GM12878 (cell line): Measurements from ENCODE around the gene GREB1.

Experiments
- ESRRA ChIP-seq: IDR thresholded peaks from 2 replicates; pipeline ENCODE4 v1.6.1; 2012; ENCODE audit warnings: mild to moderate bottlenecking, low read length, improper control_type of control experiment
- JUND ChIP-seq: IDR thresholded peaks from 2 replicates; pipeline ENCODE4 v1.6.1; 2012; ENCODE audit warnings: low read depth, mild to moderate bottlenecking, low read length, improper control_type of control experiment, moderate library complexity
- NFYB ChIP-seq: IDR thresholded peaks from 2 replicates; pipeline ENCODE4 v1.6.1; 2011; ENCODE audit warnings: low read depth, mild to moderate bottlenecking, low read length, improper control_type of control experiment, moderate library complexity; ENCODE audit not compliant: insufficient read depth
- POLR2A ChIP-seq: IDR thresholded peaks from 2 replicates; pipeline ENCODE4 v1.6.1; 2011; ENCODE audit warnings: low read depth, mild to moderate bottlenecking, low read length
- RUNX3 ChIP-seq: IDR thresholded peaks from 2 replicates; pipeline ENCODE4 v1.6.1; 2012; ENCODE audit warnings: low read length, inconsistent platforms
- SUPT20H ChIP-seq: IDR thresholded peaks from 2 replicates; pipeline ENCODE4 v1.6.1; 2011; ENCODE audit warnings: low read depth, mild to moderate bottlenecking, low read length, moderate library complexity, borderline replicate concordance; ENCODE audit not compliant: control insufficient read depth
- TCF7 ChIP-seq: IDR thresholded peaks from 2 replicates; pipeline ENCODE4 v1.6.1; 2014; ENCODE audit warnings: antibody characterized with exemption, borderline replicate concordance
- TF ChIP-seq, protein P1 (sequence below), 3 experiments: IDR thresholded peaks in 2 of 3; conservative IDR thresholded peaks in 1 of 3; 2 replicates each; pipeline ENCODE4 v1.5.1; 2011; ENCODE audit warnings: low read depth in 3 of 3, low read length in 3 of 3, mild to moderate bottlenecking in 3 of 3, control low read depth in 2 of 3, moderate library complexity in 2 of 3, inconsistent platforms in 1 of 3, mixed read lengths in 1 of 3; ENCODE audit not compliant: control insufficient read depth in 2 of 3, insufficient read depth in 1 of 3; ENCODE audit errors: extremely low read depth in 1 of 3
- TF ChIP-seq, protein P2 (sequence below): fragments of 450-650 bp; IDR thresholded peaks from 2 replicates; pipeline ENCODE4 v1.6.1; 2014; ENCODE audit warnings: mild to moderate bottlenecking

DNA sequence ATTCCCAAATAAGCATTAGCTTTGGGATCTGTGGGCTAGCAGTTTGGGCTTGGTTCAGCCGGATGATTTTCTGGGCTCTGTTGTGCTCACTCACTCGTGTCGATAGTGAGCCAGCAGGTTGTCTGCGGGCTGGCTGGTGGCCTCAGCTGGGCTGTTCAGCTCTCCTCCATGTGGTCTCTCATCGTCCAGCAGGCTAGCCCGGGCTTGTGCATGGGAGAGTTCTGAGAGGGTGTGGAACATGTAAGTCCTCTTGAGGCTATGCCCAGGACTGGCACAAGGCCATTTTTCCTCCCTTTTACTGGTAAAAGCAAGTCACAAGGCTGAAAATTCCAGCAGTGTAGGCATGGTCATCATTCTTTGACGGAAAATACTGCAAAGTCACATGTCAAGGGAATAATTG is 97.6 kb downstream of the GREB1 start:
- TF ChIP-seq NFYB, result no peak
- no peak for TF ChIP-seq RUNX3
- TF ChIP-seq, protein P1, sequence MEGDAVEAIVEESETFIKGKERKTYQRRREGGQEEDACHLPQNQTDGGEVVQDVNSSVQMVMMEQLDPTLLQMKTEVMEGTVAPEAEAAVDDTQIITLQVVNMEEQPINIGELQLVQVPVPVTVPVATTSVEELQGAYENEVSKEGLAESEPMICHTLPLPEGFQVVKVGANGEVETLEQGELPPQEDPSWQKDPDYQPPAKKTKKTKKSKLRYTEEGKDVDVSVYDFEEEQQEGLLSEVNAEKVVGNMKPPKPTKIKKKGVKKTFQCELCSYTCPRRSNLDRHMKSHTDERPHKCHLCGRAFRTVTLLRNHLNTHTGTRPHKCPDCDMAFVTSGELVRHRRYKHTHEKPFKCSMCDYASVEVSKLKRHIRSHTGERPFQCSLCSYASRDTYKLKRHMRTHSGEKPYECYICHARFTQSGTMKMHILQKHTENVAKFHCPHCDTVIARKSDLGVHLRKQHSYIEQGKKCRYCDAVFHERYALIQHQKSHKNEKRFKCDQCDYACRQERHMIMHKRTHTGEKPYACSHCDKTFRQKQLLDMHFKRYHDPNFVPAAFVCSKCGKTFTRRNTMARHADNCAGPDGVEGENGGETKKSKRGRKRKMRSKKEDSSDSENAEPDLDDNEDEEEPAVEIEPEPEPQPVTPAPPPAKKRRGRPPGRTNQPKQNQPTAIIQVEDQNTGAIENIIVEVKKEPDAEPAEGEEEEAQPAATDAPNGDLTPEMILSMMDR (IDR thresholded peaks at IDR 0.05 in 2 of 3, conservative IDR thresholded peaks at IDR 0.05 in 1 of 3; ENCODE audit: control insufficient read depth in 2 of 3, extremely low read depth in 1 of 3, insufficient read depth in 1 of 3, low read depth in 3 of 3, low read length in 3 of 3), result no peak
- no peak for TF ChIP-seq TCF7
- TF ChIP-seq SUPT20H, result no peak
- TF ChIP-seq JUND, result no peak
- no peak for TF ChIP-seq POLR2A
- no peak for TF ChIP-seq ESRRA
- TF ChIP-seq, protein P2, sequence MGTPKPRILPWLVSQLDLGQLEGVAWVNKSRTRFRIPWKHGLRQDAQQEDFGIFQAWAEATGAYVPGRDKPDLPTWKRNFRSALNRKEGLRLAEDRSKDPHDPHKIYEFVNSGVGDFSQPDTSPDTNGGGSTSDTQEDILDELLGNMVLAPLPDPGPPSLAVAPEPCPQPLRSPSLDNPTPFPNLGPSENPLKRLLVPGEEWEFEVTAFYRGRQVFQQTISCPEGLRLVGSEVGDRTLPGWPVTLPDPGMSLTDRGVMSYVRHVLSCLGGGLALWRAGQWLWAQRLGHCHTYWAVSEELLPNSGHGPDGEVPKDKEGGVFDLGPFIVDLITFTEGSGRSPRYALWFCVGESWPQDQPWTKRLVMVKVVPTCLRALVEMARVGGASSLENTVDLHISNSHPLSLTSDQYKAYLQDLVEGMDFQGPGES, result no peak
